GM21576 (cell line): ENCODE data around the gene ASPG.

ENCODE experiments used
- ATAC-seq: cut with Tn5 transposase; IDR thresholded peaks from one replicate; pipeline ENCODE4 v1.9.1; 2021; ENCODE audit warnings: mild to moderate bottlenecking, moderate library complexity; ENCODE audit not compliant: unreplicated experiment

ASPG gene

DNA sequence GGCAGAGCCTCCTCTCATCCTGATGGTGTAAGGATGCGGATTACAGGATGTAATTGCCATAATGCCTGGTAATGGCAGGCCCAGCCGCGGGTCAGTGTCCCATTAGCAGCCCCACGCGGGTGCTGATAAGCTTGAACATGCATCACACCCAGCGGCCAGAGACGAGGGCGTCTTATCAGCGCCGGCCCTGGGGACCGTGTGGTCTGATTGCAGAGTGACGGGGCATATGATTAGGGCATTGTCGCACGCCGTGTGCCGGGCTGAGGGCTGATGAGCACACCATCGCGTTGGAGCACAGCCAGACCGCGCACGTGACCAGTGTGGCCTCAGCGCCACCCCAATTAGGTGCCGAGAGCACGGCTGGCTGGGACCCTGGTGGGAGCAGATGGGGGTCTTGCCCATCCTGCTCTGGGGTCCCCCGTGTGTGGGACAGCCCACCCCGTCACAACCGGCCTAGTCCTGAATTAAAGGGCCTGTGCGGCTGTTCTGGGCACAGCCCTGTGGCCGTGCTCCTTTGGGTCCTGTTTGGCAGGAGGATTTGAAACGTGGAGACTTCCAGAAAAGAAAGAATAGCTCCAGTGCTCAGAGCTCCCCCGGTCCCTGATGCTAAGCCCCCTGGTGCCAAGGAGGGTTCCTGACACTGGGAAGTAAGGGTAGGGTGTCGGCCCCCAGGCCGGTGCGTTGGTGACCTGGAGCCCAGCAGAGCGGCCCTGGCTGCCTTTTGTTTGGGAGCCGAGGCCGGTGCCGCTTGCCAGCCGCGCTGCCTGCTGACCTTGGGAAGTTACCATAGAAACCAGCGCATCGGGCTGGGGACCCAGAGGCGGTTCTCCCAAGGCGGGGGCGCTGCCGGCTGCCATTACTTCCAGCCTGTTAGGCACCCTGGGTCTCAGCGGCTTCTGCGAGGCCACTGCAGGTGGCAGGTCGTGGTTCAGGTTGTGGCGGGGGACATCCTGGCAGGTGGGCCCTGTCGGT is 73.6 kb downstream of the ASPG start:
- no peak for ATAC-seq

- ATAC-seq = no peak
Measured at GRCh38 chr14:104159990-104160389, 74.5 kb downstream of the ASPG start.

GRCh38 chr14:104161602-104162367 is 76.3 kb downstream of the ASPG start:
- no peak for ATAC-seq

DNA sequence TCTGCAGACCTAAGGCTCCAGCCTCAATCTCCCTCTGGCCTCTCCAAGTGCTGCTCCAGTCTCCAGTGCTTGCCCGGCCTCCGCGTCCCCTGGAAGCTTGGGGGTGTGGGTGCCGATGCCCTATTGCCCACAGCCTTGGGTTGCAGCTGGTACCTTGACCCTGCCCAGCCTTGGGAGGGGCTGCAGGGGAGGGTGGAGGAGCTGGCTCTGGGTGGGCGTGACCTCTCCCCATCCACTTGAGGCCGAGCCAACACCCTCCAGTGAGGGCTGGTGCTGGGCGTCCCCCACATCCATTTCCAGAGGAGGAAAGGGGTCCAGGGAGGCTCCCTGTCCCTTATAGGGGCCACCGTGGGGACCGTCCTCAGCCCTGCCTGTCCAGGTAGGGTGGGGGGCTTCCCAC is 77.0 kb downstream of the ASPG start:
- ATAC-seq = no peak

- ATAC-seq = no peak
Measured at GRCh38 chr14:104163541-104163940, 78.0 kb downstream of the ASPG start.

GRCh38 chr14:104164041-104164440 is 78.5 kb downstream of the ASPG start:
- ATAC-seq = no peak

GRCh38 chr14:104164512-104164911 is 79.0 kb downstream of the ASPG start:
- ATAC-seq = no peak
